Glutamatergic neuron (in vitro differentiated cells): Measurements from ENCODE around the gene SLC22A17. TPM values are rescaled to one million over a fixed set of nuclear protein-coding genes. Genes with fewer than 3 reads are reported as not detected.

ENCODE experiments used
- DNase-seq: peaks from one replicate; pipeline ENCODE4 v3.0.0; 2022
- H3K27ac Mint-ChIP-seq: one replicate; pipeline ENCODE4 v1.8.0; 2020; ENCODE audit warnings: mild to moderate bottlenecking, mixed read lengths, inconsistent platforms; ENCODE audit not compliant: unreplicated experiment
- H3K27me3 Mint-ChIP-seq: one replicate; pipeline ENCODE4 v1.8.0; 2020; ENCODE audit warnings: mild to moderate bottlenecking, moderate library complexity, mixed read lengths, inconsistent platforms; ENCODE audit not compliant: unreplicated experiment
- H3K36me3 Mint-ChIP-seq: one replicate; pipeline ENCODE4 v1.8.0; 2020; ENCODE audit warnings: mild to moderate bottlenecking, mixed read lengths, inconsistent platforms; ENCODE audit not compliant: unreplicated experiment
- H3K4me1 Mint-ChIP-seq: one replicate; pipeline ENCODE4 v1.8.0; 2020; ENCODE audit warnings: mild to moderate bottlenecking, low read depth, mixed read lengths, inconsistent platforms; ENCODE audit not compliant: unreplicated experiment
- H3K4me3 Mint-ChIP-seq: one replicate; pipeline ENCODE4 v1.8.0; 2020; ENCODE audit warnings: mild to moderate bottlenecking, mixed read lengths, inconsistent platforms; ENCODE audit not compliant: unreplicated experiment
- H3K9me3 Mint-ChIP-seq: one replicate; pipeline ENCODE4 v1.8.0; 2020; ENCODE audit warnings: mild to moderate bottlenecking, moderate library complexity, mixed read lengths, inconsistent platforms; ENCODE audit not compliant: unreplicated experiment
- CTCF ChIP-seq: fragments of 200-600 bp; sonication (generic); IDR thresholded peaks from one replicate; pipeline ENCODE4 v1.5.0; 2021; ENCODE audit not compliant: partially characterized antibody, unreplicated experiment
- microRNA-seq: library from miRNA; unstranded; fragments of <30 nt; microRNA quantifications from one replicate; pipeline ENCODE4, GENCODE V29; 2020; ENCODE audit not compliant: unreplicated experiment
- total RNA-seq: library from RNA; stranded (reverse); fragmentation: NEBNext Ultra II Directional; extraction: Animal tissue kit (Norgen Biotek cat#: 25700); gene quantifications from one replicate; pipeline ENCODE4 v1.2.1, GENCODE V29; 2021; ENCODE audit not compliant: unreplicated experiment

The SLC22A17 gene
- total RNA-seq, 1 donor from 2014 or later, result 70.6 TPM

- Mint-ChIP-seq H3K36me3 (peaks cover 9% of the 10 kb centered on the region), H3K27ac (no peak overlapping the region), H3K27me3 (peaks cover 19% of the 10 kb centered on the region), H3K9me3 (peaks cover 18% of the 10 kb centered on the region), H3K4me3 (peak overlapping the region; percentile 44), H3K4me1 (peaks cover 8% of the 10 kb centered on the region)
- no peak for TF ChIP-seq CTCF
- DNase-seq, result no peak
Observed at GRCh38 chr14:23297096-23297495, 55.6 kb downstream of the SLC22A17 start.

Small RNA genes within 50 kb of the gene (microRNA-seq; reads per million reads assigned to microRNA genes)
- gene MIR208A, result 0.41 reads per million

Other genes with a start within 250 kb of the SLC22A17 start
- gene CIROP, start 247.9 kb downstream of the SLC22A17 start, total RNA-seq, result not detected
- not detected for gene CEBPE, start 233.6 kb downstream of the SLC22A17 start, total RNA-seq
- gene SLC7A8, start 169.2 kb downstream of the SLC22A17 start, total RNA-seq, result 7.9 TPM
- gene RNF212B, start 115.0 kb downstream of the SLC22A17 start, total RNA-seq, result not detected
- 12.2 TPM for gene HOMEZ, start 66.8 kb downstream of the SLC22A17 start, total RNA-seq
- 10.8 TPM for gene PPP1R3E, start 50.0 kb downstream of the SLC22A17 start, total RNA-seq
- gene BCL2L2, start 46.1 kb downstream of the SLC22A17 start, total RNA-seq, result 32.6 TPM
- gene PABPN1, start 31.4 kb downstream of the SLC22A17 start, total RNA-seq, result 355 TPM
- 90.4 TPM for gene EFS, start 12.3 kb upstream of the SLC22A17 start, total RNA-seq
- not detected for gene IL25, start 19.9 kb upstream of the SLC22A17 start, total RNA-seq
- not detected for gene CMTM5, start 24.2 kb upstream of the SLC22A17 start, total RNA-seq
- not detected for gene MYH6, start 55.4 kb upstream of the SLC22A17 start, total RNA-seq
- not detected for gene MYH7, start 82.8 kb upstream of the SLC22A17 start, total RNA-seq
- 46.5 TPM for gene NGDN, start 116.8 kb upstream of the SLC22A17 start, total RNA-seq
- gene ZFHX2, start 198.9 kb upstream of the SLC22A17 start, total RNA-seq, result 39.1 TPM
- gene THTPA, start 203.4 kb upstream of the SLC22A17 start, total RNA-seq, result 19.3 TPM
- gene AP1G2, start 214.9 kb upstream of the SLC22A17 start, total RNA-seq, result 105 TPM
- gene JPH4, start 225.9 kb upstream of the SLC22A17 start, total RNA-seq, result 52.7 TPM